Measurements from ENCODE around the gene SEM1. TPM values are rescaled to one million over a fixed set of nuclear protein-coding genes. Genes with fewer than 3 reads are reported as not detected.

The SEM1 gene
- total and polyA plus RNA-seq, 9 donors: 20.5 to 308 (median 45.9) TPM

- DNase-seq: no peak
- WGBS, 3 donors: 30 to 36% (median 31%) methylated on average over 1 of the region's 1 CpG
- Histone ChIP-seq H3K27me3 (no peaks in the 10 kb centered on the region), H3K9me3 (no peaks in the 10 kb centered on the region), H3K4me1 (ENCODE audit: insufficient read depth) (no peaks in the 10 kb centered on the region), H3K27ac (no peak overlapping the region), H3K4me3 (no peak overlapping the region), H3K36me3 (no peaks in the 10 kb centered on the region)
- intact Hi-C loops (cut with DNase I): no loop called here
- no peak for TF ChIP-seq EP300 (IDR thresholded peaks at IDR 0.05)
- TF ChIP-seq, protein P1, sequence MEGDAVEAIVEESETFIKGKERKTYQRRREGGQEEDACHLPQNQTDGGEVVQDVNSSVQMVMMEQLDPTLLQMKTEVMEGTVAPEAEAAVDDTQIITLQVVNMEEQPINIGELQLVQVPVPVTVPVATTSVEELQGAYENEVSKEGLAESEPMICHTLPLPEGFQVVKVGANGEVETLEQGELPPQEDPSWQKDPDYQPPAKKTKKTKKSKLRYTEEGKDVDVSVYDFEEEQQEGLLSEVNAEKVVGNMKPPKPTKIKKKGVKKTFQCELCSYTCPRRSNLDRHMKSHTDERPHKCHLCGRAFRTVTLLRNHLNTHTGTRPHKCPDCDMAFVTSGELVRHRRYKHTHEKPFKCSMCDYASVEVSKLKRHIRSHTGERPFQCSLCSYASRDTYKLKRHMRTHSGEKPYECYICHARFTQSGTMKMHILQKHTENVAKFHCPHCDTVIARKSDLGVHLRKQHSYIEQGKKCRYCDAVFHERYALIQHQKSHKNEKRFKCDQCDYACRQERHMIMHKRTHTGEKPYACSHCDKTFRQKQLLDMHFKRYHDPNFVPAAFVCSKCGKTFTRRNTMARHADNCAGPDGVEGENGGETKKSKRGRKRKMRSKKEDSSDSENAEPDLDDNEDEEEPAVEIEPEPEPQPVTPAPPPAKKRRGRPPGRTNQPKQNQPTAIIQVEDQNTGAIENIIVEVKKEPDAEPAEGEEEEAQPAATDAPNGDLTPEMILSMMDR (IDR thresholded peaks at IDR 0.05): no peak
- TF ChIP-seq POLR2A (IDR thresholded peaks at IDR 0.05): no peak
Measured at GRCh38 chr7:96739167-96739566, 29.5 kb upstream of the SEM1 start.

DNA sequence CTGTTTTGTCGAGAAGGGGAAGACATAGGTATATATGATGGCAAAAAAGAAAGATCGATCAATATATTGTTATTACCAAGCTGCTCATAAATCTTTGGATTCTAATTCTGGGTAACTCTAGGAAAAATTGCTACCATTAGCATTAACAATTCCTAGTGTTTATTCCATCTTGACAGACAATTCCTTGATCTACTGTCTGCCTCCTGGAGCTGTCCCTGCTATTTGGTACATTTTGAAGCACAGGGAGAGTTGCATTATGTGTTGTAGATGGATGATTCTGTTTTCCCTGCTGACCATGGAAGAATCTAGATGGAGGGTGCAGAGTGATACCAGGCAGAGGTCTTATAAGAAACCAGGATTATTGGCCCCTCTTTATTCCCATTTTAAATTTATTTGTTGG is 29.1 kb upstream of the SEM1 start:
- H3K27me3 ChIP-seq: no peaks in the 10 kb centered on the region
- 92 to 94% (median 94%) methylated on average over 2 of the region's 2 CpGs for WGBS, 3 donors

DNA sequence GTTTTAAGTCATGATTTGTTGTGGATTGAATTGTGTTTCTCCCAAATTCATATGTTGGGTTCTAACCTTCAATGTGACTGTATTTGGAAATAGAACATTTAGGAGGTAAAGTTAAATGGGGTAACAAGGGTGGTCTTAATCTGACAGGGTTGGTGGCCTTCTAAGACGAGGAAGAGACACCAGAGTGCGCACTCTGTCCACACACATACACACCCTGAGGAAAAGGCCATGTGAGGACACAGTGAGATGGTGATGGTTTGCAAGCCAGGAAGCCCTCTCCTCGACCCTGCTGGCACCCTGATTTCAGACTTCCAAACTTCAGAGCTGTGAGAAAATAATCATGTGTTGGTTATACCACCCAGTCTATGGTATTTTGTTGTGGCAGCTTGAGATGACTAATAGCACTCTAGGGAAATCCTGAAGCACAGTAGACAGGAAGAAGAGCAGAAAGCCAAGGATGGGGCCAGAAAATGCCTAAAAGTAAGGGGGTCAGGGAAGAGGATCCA is 28.0 kb upstream of the SEM1 start:
- Histone ChIP-seq H3K4me3 (no peak overlapping the region), H3K4me1 (ENCODE audit: insufficient read depth) (no peaks in the 10 kb centered on the region)

More for the DNA sequence above, 29.1 kb upstream of the SEM1 start:
- intact Hi-C loops (cut with DNase I): no loop called here
- TF ChIP-seq POLR2A (IDR thresholded peaks at IDR 0.05) (no peak), EP300 (IDR thresholded peaks at IDR 0.05) (no peak)
- TF ChIP-seq, protein P1 (IDR thresholded peaks at IDR 0.05): no peak
- Histone ChIP-seq H3K4me1 (ENCODE audit: insufficient read depth) (no peaks in the 10 kb centered on the region), H3K9me3 (no peaks in the 10 kb centered on the region), H3K27ac (no peak overlapping the region), H3K4me3 (no peak overlapping the region), H3K36me3 (no peaks in the 10 kb centered on the region)
- no peak for DNase-seq

GRCh38 chr7:96734343-96734742 is 24.7 kb upstream of the SEM1 start:
- no peak for DNase-seq
- intact Hi-C loops (cut with DNase I): no loop called here
- Histone ChIP-seq H3K4me1 (ENCODE audit: insufficient read depth) (no peaks in the 10 kb centered on the region), H3K4me3 (no peak overlapping the region), H3K27ac (no peak overlapping the region), H3K27me3 (no peaks in the 10 kb centered on the region), H3K36me3 (no peaks in the 10 kb centered on the region), H3K9me3 (no peaks in the 10 kb centered on the region)
- TF ChIP-seq EP300 (IDR thresholded peaks at IDR 0.05) (no peak), POLR2A (IDR thresholded peaks at IDR 0.05) (no peak)
- TF ChIP-seq, protein P1 (IDR thresholded peaks at IDR 0.05): no peak
- 48 to 64% (median 49%) methylated on average over 2 of the region's 2 CpGs for WGBS, 3 donors

More for the DNA sequence above, 28.0 kb upstream of the SEM1 start:
- Histone ChIP-seq H3K27me3 (no peaks in the 10 kb centered on the region), H3K27ac (no peak overlapping the region), H3K36me3 (no peaks in the 10 kb centered on the region), H3K9me3 (no peaks in the 10 kb centered on the region)
- no peak for DNase-seq
- intact Hi-C loops (cut with DNase I): no loop called here
- no peak for TF ChIP-seq POLR2A (IDR thresholded peaks at IDR 0.05)
- TF ChIP-seq, protein P1 (IDR thresholded peaks at IDR 0.05): no peak
- TF ChIP-seq EP300 (IDR thresholded peaks at IDR 0.05): no peak
- WGBS, 3 donors: 64 to 77% (median 70%) methylated on average over 3 of the region's 3 CpGs

Measured in ovary (tissue), 9 donors.